HepG2 (cell line): ENCODE data around the gene RHOT1. TPM values are rescaled to one million over a fixed set of nuclear protein-coding genes. Genes with fewer than 3 reads are reported as not detected.

Experiments used
- BCL3 ChIP-seq: sonication (generic); formaldehyde crosslinking; IDR thresholded peaks from 2 replicates; pipeline ENCODE4 v1.5.1; 2020; ENCODE audit warnings: mild to moderate bottlenecking, missing genetic modification reagents, moderate library complexity
- FIP1L1 ChIP-seq: fragments of 200-400 bp; formaldehyde crosslinking; IDR thresholded peaks from 2 replicates; pipeline ENCODE4 v1.6.1; 2018; ENCODE audit warnings: low read depth, mild to moderate bottlenecking, low read length, moderate library complexity, borderline replicate concordance; ENCODE audit not compliant: insufficient read depth
- HDAC1 ChIP-seq: sonication (generic); formaldehyde crosslinking; IDR thresholded peaks from 2 replicates; pipeline ENCODE4 v1.5.1; 2020; ENCODE audit warnings: mild to moderate bottlenecking, missing genetic modification reagents
- HMGXB4 ChIP-seq, 2 experiments: sonication (generic) in 1 of 2; formaldehyde crosslinking in 1 of 2; IDR thresholded peaks; 2 replicates each; pipeline versions ENCODE4 v1.4.0 to v1.6.1; 2018 to 2020; ENCODE audit warnings: missing genetic modification reagents in 2 of 2, borderline replicate concordance in 1 of 2, low read depth in 1 of 2, mild to moderate bottlenecking in 1 of 2, missing biosample characterization in 1 of 2
- KLF6 ChIP-seq: IDR thresholded peaks from 2 replicates; pipeline ENCODE4 v1.8.0; 2016; ENCODE audit warnings: missing biosample characterization, missing genetic modification reagents
- KMT2A ChIP-seq: sonication (generic); formaldehyde crosslinking; IDR thresholded peaks from 2 replicates; pipeline ENCODE4 v1.4.0; 2020; ENCODE audit warnings: missing genetic modification reagents
- NFE2 ChIP-seq: sonication (generic); formaldehyde crosslinking; IDR thresholded peaks from 2 replicates; pipeline ENCODE4 v1.4.0; 2020; ENCODE audit warnings: missing genetic modification reagents
- PTBP1 ChIP-seq: fragments of 200-400 bp; formaldehyde crosslinking; IDR thresholded peaks from 2 replicates; pipeline ENCODE4 v1.6.1; 2018; ENCODE audit warnings: low read length, low read depth; ENCODE audit not compliant: poor library complexity, severe bottlenecking
- SCMH1 ChIP-seq: sonication (generic); formaldehyde crosslinking; IDR thresholded peaks from 2 replicates; pipeline ENCODE4 v1.9.0; 2021; ENCODE audit warnings: missing genetic modification reagents, mild to moderate bottlenecking, borderline replicate concordance
- SP1 ChIP-seq, 2 experiments: fragments of 450-650 bp in 1 of 2; sonication (generic) in 1 of 2; formaldehyde crosslinking in 1 of 2; IDR thresholded peaks; 2 replicates each; pipeline versions ENCODE4 v1.4.0 to v1.6.1; 2016 to 2020; ENCODE audit warnings: missing genetic modification reagents in 1 of 2
- ZBTB7B ChIP-seq: sonication (generic); formaldehyde crosslinking; IDR thresholded peaks from 2 replicates; pipeline ENCODE4 v1.4.0; 2020; ENCODE audit warnings: missing genetic modification reagents
- ZMAT3 ChIP-seq: sonication (generic); formaldehyde crosslinking; conservative IDR thresholded peaks from 2 replicates; pipeline ENCODE4 v1.7.0; 2021; ENCODE audit warnings: missing genetic modification reagents
- ZMYM4 ChIP-seq: sonication (generic); formaldehyde crosslinking; IDR thresholded peaks from 2 replicates; pipeline ENCODE4 v1.8.1; 2023; ENCODE audit warnings: mild to moderate bottlenecking, missing genetic modification reagents
- ZNF253 ChIP-seq: sonication (generic); formaldehyde crosslinking; IDR thresholded peaks from 2 replicates; pipeline ENCODE4 v1.8.0; 2022; ENCODE audit warnings: mild to moderate bottlenecking, missing genetic modification reagents, borderline replicate concordance
- ZNF430 ChIP-seq: sonication (generic); formaldehyde crosslinking; IDR thresholded peaks from 2 replicates; pipeline ENCODE4 v1.9.0; 2021; ENCODE audit warnings: mild to moderate bottlenecking, missing genetic modification reagents
- ZNF546 ChIP-seq: sonication (generic); formaldehyde crosslinking; conservative IDR thresholded peaks from 2 replicates; pipeline ENCODE4 v1.8.1; 2023; ENCODE audit warnings: mild to moderate bottlenecking, missing genetic modification reagents
- ZNF839 ChIP-seq: sonication (generic); formaldehyde crosslinking; IDR thresholded peaks from 2 replicates; pipeline ENCODE4 v1.4.0; 2020; ENCODE audit warnings: missing genetic modification reagents, mild to moderate bottlenecking, borderline replicate concordance
- polyA plus RNA-seq, 8 experiments: library from polyadenylated mRNA; depleted of rRNA in 3 of 8; stranded (reverse) in 7 of 8; unstranded in 1 of 8; fragments of >200 nt; fragmentation: Illumina TruSeq in 4 of 8; extraction: Trizol in 4 of 8; gene quantifications; 2 replicates each; pipeline versions ENCODE4 v1.2.1 to v1.2.3, GENCODE V29; 2011 to 2016; ENCODE audit warnings: low read depth in 4 of 8, missing spikeins in 1 of 8, mixed read lengths in 1 of 8; ENCODE audit not compliant: insufficient read depth in 1 of 8
- total RNA-seq, 5 experiments: library from RNA; depleted of rRNA; stranded (reverse); fragments of >200 nt; fragmentation: Illumina TruSeq; extraction: Trizol; gene quantifications; 2 replicates each; pipeline ENCODE4 v1.2.3, GENCODE V29; 2016; ENCODE audit warnings: low read depth in 1 of 5
- TF ChIP-seq, protein P1 (sequence below): sonication (generic); formaldehyde crosslinking; IDR thresholded peaks from 2 replicates; pipeline ENCODE4 v1.5.1; 2020; ENCODE audit warnings: mild to moderate bottlenecking, missing genetic modification reagents, moderate library complexity
- TF ChIP-seq, protein P2 (sequence below): sonication (generic); formaldehyde crosslinking; IDR thresholded peaks from 2 replicates; pipeline ENCODE4 v1.5.0; 2020; ENCODE audit warnings: missing genetic modification reagents

RHOT1 gene
- total and polyA plus RNA-seq, 2 of the 13 experiments (the other 11 are each of a cell fraction or from before 2014, with no cell fraction given), result 25.6 to 41.5 TPM

DNA sequence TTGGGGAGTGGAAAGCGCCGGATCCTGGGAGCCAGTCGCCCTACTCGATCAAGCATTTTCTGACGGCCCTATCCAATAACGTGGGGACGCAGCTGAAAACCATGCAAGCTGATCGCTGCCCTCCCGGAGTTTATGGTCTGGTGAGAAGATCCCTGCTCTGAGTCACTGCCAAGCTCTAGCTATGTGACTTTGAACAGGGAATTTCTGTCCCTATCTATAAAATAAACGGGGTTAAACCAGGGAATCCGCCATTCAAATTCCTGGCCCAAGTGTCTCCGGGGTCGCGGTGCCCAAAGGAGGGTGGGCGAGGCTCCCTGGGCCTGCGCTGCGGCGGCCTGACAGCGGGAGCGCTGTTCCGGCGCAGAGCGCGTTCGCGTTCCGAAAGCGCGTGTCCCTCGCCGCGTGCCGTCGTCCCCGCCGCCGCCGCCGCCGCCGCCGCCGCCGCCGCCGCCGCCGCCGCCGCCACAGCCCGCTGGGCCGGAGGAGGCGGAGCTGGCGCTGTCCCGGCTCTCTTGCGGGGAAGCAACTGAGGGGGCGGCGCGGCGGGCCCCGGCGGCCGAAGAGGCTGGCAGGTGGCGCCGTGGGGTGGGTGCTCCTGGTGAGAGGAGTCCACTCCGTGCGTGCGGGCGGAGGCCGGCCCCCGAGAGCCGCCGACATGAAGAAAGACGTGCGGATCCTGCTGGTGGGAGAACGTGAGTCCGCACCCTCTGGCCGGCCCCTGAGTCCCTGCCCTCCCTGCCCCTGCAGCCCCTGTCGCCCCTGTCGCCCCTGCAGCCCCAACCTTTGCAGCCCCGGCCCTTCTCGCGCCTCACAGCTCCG, at the start of gene RHOT1 (continued):
- TF ChIP-seq, protein P1, sequence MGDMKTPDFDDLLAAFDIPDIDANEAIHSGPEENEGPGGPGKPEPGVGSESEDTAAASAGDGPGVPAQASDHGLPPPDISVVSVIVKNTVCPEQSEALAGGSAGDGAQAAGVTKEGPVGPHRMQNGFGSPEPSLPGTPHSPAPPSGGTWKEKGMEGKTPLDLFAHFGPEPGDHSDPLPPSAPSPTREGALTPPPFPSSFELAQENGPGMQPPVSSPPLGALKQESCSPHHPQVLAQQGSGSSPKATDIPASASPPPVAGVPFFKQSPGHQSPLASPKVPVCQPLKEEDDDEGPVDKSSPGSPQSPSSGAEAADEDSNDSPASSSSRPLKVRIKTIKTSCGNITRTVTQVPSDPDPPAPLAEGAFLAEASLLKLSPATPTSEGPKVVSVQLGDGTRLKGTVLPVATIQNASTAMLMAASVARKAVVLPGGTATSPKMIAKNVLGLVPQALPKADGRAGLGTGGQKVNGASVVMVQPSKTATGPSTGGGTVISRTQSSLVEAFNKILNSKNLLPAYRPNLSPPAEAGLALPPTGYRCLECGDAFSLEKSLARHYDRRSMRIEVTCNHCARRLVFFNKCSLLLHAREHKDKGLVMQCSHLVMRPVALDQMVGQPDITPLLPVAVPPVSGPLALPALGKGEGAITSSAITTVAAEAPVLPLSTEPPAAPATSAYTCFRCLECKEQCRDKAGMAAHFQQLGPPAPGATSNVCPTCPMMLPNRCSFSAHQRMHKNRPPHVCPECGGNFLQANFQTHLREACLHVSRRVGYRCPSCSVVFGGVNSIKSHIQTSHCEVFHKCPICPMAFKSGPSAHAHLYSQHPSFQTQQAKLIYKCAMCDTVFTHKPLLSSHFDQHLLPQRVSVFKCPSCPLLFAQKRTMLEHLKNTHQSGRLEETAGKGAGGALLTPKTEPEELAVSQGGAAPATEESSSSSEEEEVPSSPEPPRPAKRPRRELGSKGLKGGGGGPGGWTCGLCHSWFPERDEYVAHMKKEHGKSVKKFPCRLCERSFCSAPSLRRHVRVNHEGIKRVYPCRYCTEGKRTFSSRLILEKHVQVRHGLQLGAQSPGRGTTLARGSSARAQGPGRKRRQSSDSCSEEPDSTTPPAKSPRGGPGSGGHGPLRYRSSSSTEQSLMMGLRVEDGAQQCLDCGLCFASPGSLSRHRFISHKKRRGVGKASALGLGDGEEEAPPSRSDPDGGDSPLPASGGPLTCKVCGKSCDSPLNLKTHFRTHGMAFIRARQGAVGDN (CRISPR knock-in tag), result peak; percentile 76
- TF ChIP-seq, protein P2, sequence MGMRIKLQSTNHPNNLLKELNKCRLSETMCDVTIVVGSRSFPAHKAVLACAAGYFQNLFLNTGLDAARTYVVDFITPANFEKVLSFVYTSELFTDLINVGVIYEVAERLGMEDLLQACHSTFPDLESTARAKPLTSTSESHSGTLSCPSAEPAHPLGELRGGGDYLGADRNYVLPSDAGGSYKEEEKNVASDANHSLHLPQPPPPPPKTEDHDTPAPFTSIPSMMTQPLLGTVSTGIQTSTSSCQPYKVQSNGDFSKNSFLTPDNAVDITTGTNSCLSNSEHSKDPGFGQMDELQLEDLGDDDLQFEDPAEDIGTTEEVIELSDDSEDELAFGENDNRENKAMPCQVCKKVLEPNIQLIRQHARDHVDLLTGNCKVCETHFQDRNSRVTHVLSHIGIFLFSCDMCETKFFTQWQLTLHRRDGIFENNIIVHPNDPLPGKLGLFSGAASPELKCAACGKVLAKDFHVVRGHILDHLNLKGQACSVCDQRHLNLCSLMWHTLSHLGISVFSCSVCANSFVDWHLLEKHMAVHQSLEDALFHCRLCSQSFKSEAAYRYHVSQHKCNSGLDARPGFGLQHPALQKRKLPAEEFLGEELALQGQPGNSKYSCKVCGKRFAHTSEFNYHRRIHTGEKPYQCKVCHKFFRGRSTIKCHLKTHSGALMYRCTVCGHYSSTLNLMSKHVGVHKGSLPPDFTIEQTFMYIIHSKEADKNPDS (CRISPR knock-in tag), result no peak
- TF ChIP-seq KMT2A (CRISPR knock-in tag) (peak; percentile 60; the same call in 1 of the 2 replicates), BCL3 (CRISPR knock-in tag) (no peak; the same call in 1 of the 2 replicates), ZMAT3 (CRISPR knock-in tag) (0 out of 2 replicates have a peak, but pooled peaks have one; percentile 29), FIP1L1 (no peak), SCMH1 (CRISPR knock-in tag) (no peak), ZNF839 (CRISPR knock-in tag) (no peak), HMGXB4 (CRISPR knock-in tag; IDR thresholded peaks at IDR 0.05; ENCODE audit: borderline replicate concordance in 1 of 2, low read depth in 1 of 2) (peak; percentile 57 to 69; a peak in 3 of 4 replicates), HDAC1 (0 out of 2 replicates have a peak, but pooled peaks have one; percentile 14), ZMYM4 (CRISPR knock-in tag) (peak; percentile 86), ZNF253 (CRISPR knock-in tag) (no peak), ZNF430 (CRISPR knock-in tag) (peak; percentile 24; the same call in 1 of the 2 replicates), KLF6 (0 out of 2 replicates have a peak, but pooled peaks have one; percentile 37), NFE2 (CRISPR knock-in tag) (no peak), ZBTB7B (CRISPR knock-in tag) (peak; percentile 98), ZNF546 (peak; percentile 67; the same call in 1 of the 2 replicates), PTBP1 (no peak), SP1 (IDR thresholded peaks at IDR 0.05) (no peak), SP1 (CRISPR knock-in tag; IDR thresholded peaks at IDR 0.05) (no peak)
